Breast epithelium (tissue), 4 donors: ENCODE data around the gene ADAM23. TPM values are rescaled to one million over a fixed set of nuclear protein-coding genes. Genes with fewer than 3 reads are reported as not detected.

Experiments
- DNase-seq, 2 donors: peaks; one replicate each; pipeline ENCODE4 v3.0.0-alpha.2; 2019; ENCODE audit warnings: low spot score in 2 of 2
- H3K27ac ChIP-seq, 2 donors: fragments of 200-600 bp; sonication (generic) in 1 of 2; one replicate each; pipeline ENCODE4 v1.5.1; 2016 to 2019; ENCODE audit warnings: mild to moderate bottlenecking in 1 of 2
- H3K27me3 ChIP-seq, 2 donors: fragments of 200-600 bp; sonication (generic) in 1 of 2; one replicate each; pipeline versions ENCODE4 v1.5.1 to v1.6.0; 2017 to 2019; ENCODE audit warnings: control low read depth in 1 of 2, mild to moderate bottlenecking in 1 of 2
- H3K36me3 ChIP-seq: fragments of 200-600 bp; one replicate; pipeline ENCODE4 v1.5.1; 2019
- H3K4me1 ChIP-seq, 2 donors: fragments of 200-600 bp; sonication (generic); one replicate each; pipeline ENCODE4 v1.5.1; 2016 to 2019; ENCODE audit warnings: control low read depth in 1 of 2
- H3K4me3 ChIP-seq, 3 donors: fragments of 200-600 bp; sonication (generic); 1 replicate in 2 of 3; 2 replicates in 1 of 3; pipeline ENCODE4 v1.5.1; 2016 to 2019; ENCODE audit warnings: mild to moderate bottlenecking in 3 of 3, moderate library complexity in 2 of 3
- H3K9me3 ChIP-seq, 2 donors: fragments of 200-600 bp; sonication (generic) in 1 of 2; one replicate each; pipeline ENCODE4 v1.5.1; 2016 to 2019; ENCODE audit warnings: control low read depth in 1 of 2
- CTCF ChIP-seq, 3 donors: fragments of 450-650 bp; IDR thresholded peaks; one replicate each; pipeline ENCODE4 v1.5.1; 2016 to 2017; ENCODE audit warnings: antibody characterized with exemption in 3 of 3, mild to moderate bottlenecking in 3 of 3, moderate library complexity in 3 of 3
- POLR2A ChIP-seq: fragments of 450-650 bp; IDR thresholded peaks from one replicate; pipeline ENCODE4 v1.6.1; 2016; ENCODE audit warnings: antibody characterized with exemption, mild to moderate bottlenecking, moderate library complexity
- POLR2AphosphoS5 ChIP-seq, 3 donors: sonication (generic); formaldehyde crosslinking; IDR thresholded peaks; one replicate each; pipeline ENCODE4 v1.6.1; 2017; ENCODE audit warnings: antibody characterized with exemption in 3 of 3
- intact Hi-C: fragments of 100-400 bp; cut with DNase I; formaldehyde crosslinking; loops from one replicate; pipeline ENCODE4 v1.15.1; 2023; ENCODE audit warnings: low total_unique reads
- total RNA-seq, 3 donors: library from RNA; depleted of rRNA; stranded (reverse); fragments of >200 nt; gene quantifications; one replicate each; pipeline ENCODE4 v1.1.0, GENCODE V29; 2016

The ADAM23 gene
- total RNA-seq, 3 donors from 2014 or later: 0.48 to 2.5 (median 0.66) TPM

GRCh38 chr2:206442474-206442832 lies 879 bp upstream of the ADAM23 start:
- Histone ChIP-seq H3K9me3 (no peaks in the 10 kb centered on the region), H3K27ac (no peak overlapping the region), H3K36me3 (no peaks in the 10 kb centered on the region), H3K4me3 (peak overlapping the region; percentile 40 to 66 (median 51)), H3K4me1 (peaks cover 0 to 7% of the 10 kb centered on the region in 2 donors), H3K27me3 (peaks cover 0 to 43% of the 10 kb centered on the region in 2 donors)
- DNase-seq: no peak
- intact Hi-C loops: no loop called here
- TF ChIP-seq POLR2A: no peak

GRCh38 chr2:206443735-206444527 lies 599 bp downstream of the ADAM23 start:
- Histone ChIP-seq H3K4me1 (peaks cover 0 to 7% of the 10 kb centered on the region in 2 donors), H3K27me3 (peaks cover 0 to 31% of the 10 kb centered on the region in 2 donors), H3K27ac (peak overlapping the region in 1 of 2 donors; percentile 3), H3K9me3 (no peaks in the 10 kb centered on the region), H3K4me3 (peak overlapping the region; percentile 40 to 66 (median 51)), H3K36me3 (no peaks in the 10 kb centered on the region)
- intact Hi-C loops: no loop called here
- no peak for DNase-seq
- TF ChIP-seq POLR2AphosphoS5 (IDR thresholded peaks at IDR 0.05) (no peak), POLR2A (no peak), CTCF (IDR thresholded peaks at IDR 0.05) (no peak)

GRCh38 chr2:206445948-206446347 lies 2.6 kb downstream of the ADAM23 start:
- no peak for TF ChIP-seq CTCF (IDR thresholded peaks at IDR 0.05)
- no peak for TF ChIP-seq POLR2AphosphoS5 (IDR thresholded peaks at IDR 0.05)
- no peak for TF ChIP-seq POLR2A
- Histone ChIP-seq H3K4me3 (no peak overlapping the region), H3K27me3 (peaks cover 0 to 19% of the 10 kb centered on the region in 2 donors), H3K27ac (no peak overlapping the region), H3K9me3 (no peaks in the 10 kb centered on the region), H3K4me1 (peaks cover 0 to 7% of the 10 kb centered on the region in 2 donors), H3K36me3 (no peaks in the 10 kb centered on the region)
- no peak for DNase-seq
- intact Hi-C loops: no loop called here

- no peaks in the 10 kb centered on the region for H3K4me1 ChIP-seq
- no peak for DNase-seq
- H3K36me3 ChIP-seq: no peaks in the 10 kb centered on the region
- intact Hi-C loops: no loop called here
- no peak overlapping the region for H3K27ac ChIP-seq
- TF ChIP-seq CTCF (IDR thresholded peaks at IDR 0.05) (no peak), POLR2AphosphoS5 (IDR thresholded peaks at IDR 0.05) (no peak), POLR2A (no peak)
- no peaks in the 10 kb centered on the region for H3K9me3 ChIP-seq
- H3K4me3 ChIP-seq: no peak overlapping the region
- no peaks in the 10 kb centered on the region for H3K27me3 ChIP-seq
Observed at GRCh38 chr2:206452242-206452641, 8.9 kb downstream of the ADAM23 start.

GRCh38 chr2:206452750-206453149 lies 9.4 kb downstream of the ADAM23 start:
- Histone ChIP-seq H3K27me3 (no peaks in the 10 kb centered on the region), H3K27ac (no peak overlapping the region), H3K4me3 (no peak overlapping the region), H3K9me3 (no peaks in the 10 kb centered on the region), H3K4me1 (no peaks in the 10 kb centered on the region), H3K36me3 (no peaks in the 10 kb centered on the region)
- no peak for DNase-seq
- TF ChIP-seq POLR2AphosphoS5 (IDR thresholded peaks at IDR 0.05): no peak
- no peak for TF ChIP-seq POLR2A
- intact Hi-C loops: no loop called here

GRCh38 chr2:206456078-206456754 lies 12.9 kb downstream of the ADAM23 start:
- Histone ChIP-seq H3K27me3 (no peaks in the 10 kb centered on the region), H3K27ac (no peak overlapping the region), H3K36me3 (no peaks in the 10 kb centered on the region), H3K4me3 (no peak overlapping the region), H3K9me3 (no peaks in the 10 kb centered on the region), H3K4me1 (no peaks in the 10 kb centered on the region)
- TF ChIP-seq POLR2AphosphoS5 (IDR thresholded peaks at IDR 0.05): no peak
- TF ChIP-seq POLR2A: no peak
- TF ChIP-seq CTCF (IDR thresholded peaks at IDR 0.05): no peak
- intact Hi-C loops: no loop called here
- no peak for DNase-seq
